Caco-2 (cell line): Measurements from ENCODE around the gene MGLL. TPM values are rescaled to one million over a fixed set of nuclear protein-coding genes. Genes with fewer than 3 reads are reported as not detected.

ENCODE experiments used
- BruUV-seq: library from RNA; stranded (reverse); fragments of 400-500 nt; replicated peaks from 2 replicates; lab custom pipeline; 2021; lab: Mats Ljungman, UMichigan
- CTCF ChIA-PET: fragments of 300-600 bp; sonication (Branson Sonifier 250); formaldehyde crosslinking; loops from one replicate; lab custom pipeline; 2022; ENCODE audit warnings: antibody characterized with exemption; lab: Charles Lee
- POLR2A ChIA-PET: fragments of 300-600 bp; sonication (Branson Sonifier 250); formaldehyde crosslinking; loops from one replicate; lab custom pipeline; 2022; ENCODE audit warnings: antibody characterized with exemption; lab: Charles Lee
- DNase-seq, 2 experiments: peaks; one replicate each; pipeline versions ENCODE4 v3.0.0 to v3.0.0-alpha.2; 2020 to 2022
- H3K27me3 ChIP-seq: replicated peaks from 2 replicates; pipeline ENCODE4 v1.6.0; 2011; ENCODE audit warnings: low read length; ENCODE audit not compliant: control insufficient read depth, insufficient read depth
- H3K36me3 ChIP-seq: 2 replicates; pipeline ENCODE4 v1.5.1; 2011; ENCODE audit warnings: low read length; ENCODE audit not compliant: control insufficient read depth, insufficient read depth
- H3K4me1 ChIP-seq: fragments of 250-450 bp; sonication (Bioruptor Pico); 2 replicates; pipeline ENCODE4 v1.5.1; 2020; ENCODE audit warnings: mild to moderate bottlenecking
- H3K4me3 ChIP-seq: 2 replicates; pipeline ENCODE4 v1.5.1; 2011; ENCODE audit warnings: low read depth, mild to moderate bottlenecking, control low read depth, low read length
- H3K9me3 ChIP-seq: fragments of 250-450 bp; sonication (Bioruptor Pico); 2 replicates; pipeline ENCODE4 v1.5.1; 2020; ENCODE audit warnings: mild to moderate bottlenecking, moderate library complexity
- H3K27ac Mint-ChIP-seq: one replicate; pipeline ENCODE4 v1.8.0; 2022; ENCODE audit warnings: mixed read lengths; ENCODE audit not compliant: unreplicated experiment
- H3K27me3 Mint-ChIP-seq: one replicate; pipeline ENCODE4 v1.8.0; 2022; ENCODE audit warnings: mixed read lengths; ENCODE audit not compliant: insufficient read depth, unreplicated experiment
- H3K36me3 Mint-ChIP-seq: one replicate; pipeline ENCODE4 v1.8.0; 2022; ENCODE audit warnings: mild to moderate bottlenecking, mixed read lengths; ENCODE audit not compliant: insufficient read depth, unreplicated experiment
- H3K4me1 Mint-ChIP-seq: one replicate; pipeline ENCODE4 v1.8.0; 2022; ENCODE audit warnings: low read depth, mixed read lengths; ENCODE audit not compliant: unreplicated experiment
- H3K4me3 Mint-ChIP-seq: one replicate; pipeline ENCODE4 v1.8.0; 2022; ENCODE audit warnings: mild to moderate bottlenecking, moderate library complexity, mixed read lengths; ENCODE audit not compliant: unreplicated experiment
- H3K9me3 Mint-ChIP-seq: one replicate; pipeline ENCODE4 v1.8.0; 2022; ENCODE audit warnings: mixed read lengths; ENCODE audit not compliant: unreplicated experiment
- CTCF ChIP-seq, 2 experiments: fragments of 200-600 bp in 1 of 2; IDR thresholded peaks; 1 replicate in 1 of 2; 2 replicates in 1 of 2; pipeline versions ENCODE4 v1.5.1 to v1.8.0; 2011 to 2022; ENCODE audit warnings: antibody characterized with exemption in 1 of 2, control low read depth in 1 of 2, inconsistent platforms in 1 of 2, low read depth in 1 of 2, low read length in 1 of 2, mild to moderate bottlenecking in 1 of 2, moderate library complexity in 1 of 2; ENCODE audit not compliant: insufficient read depth in 1 of 2, severe bottlenecking in 1 of 2, unreplicated experiment in 1 of 2
- intact Hi-C: fragments of 100-400 bp; cut with micrococcal nuclease; formaldehyde crosslinking; loops from one replicate; pipeline ENCODE4 v1.10.0; 2022; ENCODE audit not compliant: unreplicated experiment
- total RNA-seq: library from RNA; stranded (reverse); gene quantifications from 2 replicates; pipeline ENCODE4 v1.2.3, GENCODE V29; 2022

The MGLL gene
- total RNA-seq, 1 experiment from 2014 or later, result 7.8 TPM

- Mint-ChIP-seq H3K36me3 (peaks cover 21% of the 10 kb centered on the region), H3K27me3 (no peaks in the 10 kb centered on the region), H3K4me1 (peaks cover 8% of the 10 kb centered on the region), H3K27ac (no peak overlapping the region), H3K9me3 (no peaks in the 10 kb centered on the region), H3K4me3 (no peak overlapping the region)
- peaks cover 7% of the 10 kb centered on the region; the same call in 1 of the 2 replicates for H3K4me1 ChIP-seq
- no peaks in the 10 kb centered on the region for H3K27me3 ChIP-seq
- H3K4me3 ChIP-seq, result no peak overlapping the region
- H3K36me3 ChIP-seq, result no peaks in the 10 kb centered on the region
- CTCF ChIA-PET, result no interaction called here
- no peak for TF ChIP-seq CTCF (IDR thresholded peaks at IDR 0.05; ENCODE audit: insufficient read depth in 1 of 2, low read depth in 1 of 2, low read length in 1 of 2, severe bottlenecking in 1 of 2, unreplicated experiment in 1 of 2)
- intact Hi-C loops, result loop anchor here (10.0 kb wide), 1 partner anchor 82 kb away; the partner anchor contains the start of genes MCM2 and TPRA1
- no TSS peak for BruUV-seq
- POLR2A ChIA-PET, result interaction anchor here (0.5 kb wide), 1 partner anchor 22 kb away, joined by 3 read pairs; no protein-coding TSS in a partner anchor
- DNase-seq, result peak in 1 of 2 experiments; percentile 39
- no peaks in the 10 kb centered on the region for H3K9me3 ChIP-seq
Observed at GRCh38 chr3:127676456-127676855, 145.9 kb downstream of the MGLL start.

GRCh38 chr3:127675651-127676391, 146.5 kb downstream of the MGLL start:
- no peak overlapping the region for H3K4me3 ChIP-seq
- intact Hi-C loops, result loop anchor here (10.0 kb wide), 1 partner anchor 81 kb away; the partner anchor contains the start of genes MCM2 and TPRA1
- ChIA-PET CTCF (interaction anchor here (0.7 kb wide), 1 partner anchor 13 kb away, joined by 6 read pairs; no protein-coding TSS in a partner anchor), POLR2A (interaction anchor here (0.5 kb wide), 1 partner anchor 23 kb away, joined by 3 read pairs; no protein-coding TSS in a partner anchor)
- H3K9me3 Mint-ChIP-seq, result no peaks in the 10 kb centered on the region
- peak in 1 of 2 experiments; percentile 26 for DNase-seq
- H3K27ac Mint-ChIP-seq, result no peak overlapping the region
- H3K36me3 ChIP-seq, result no peaks in the 10 kb centered on the region
- BruUV-seq, result no TSS peak
- no peak for TF ChIP-seq CTCF (IDR thresholded peaks at IDR 0.05; ENCODE audit: insufficient read depth in 1 of 2, low read depth in 1 of 2, low read length in 1 of 2, severe bottlenecking in 1 of 2, unreplicated experiment in 1 of 2)
- H3K27me3 ChIP-seq, result no peaks in the 10 kb centered on the region
- peaks cover 8% of the 10 kb centered on the region for H3K4me1 Mint-ChIP-seq
- H3K27me3 Mint-ChIP-seq, result no peaks in the 10 kb centered on the region
- no peaks in the 10 kb centered on the region for H3K9me3 ChIP-seq
- peaks cover 7% of the 10 kb centered on the region; the same call in 1 of the 2 replicates for H3K4me1 ChIP-seq
- peaks cover 21% of the 10 kb centered on the region for H3K36me3 Mint-ChIP-seq
- H3K4me3 Mint-ChIP-seq, result no peak overlapping the region

- POLR2A ChIA-PET, result no interaction called here
- no peak overlapping the region for H3K4me3 ChIP-seq
- no peaks in the 10 kb centered on the region for H3K9me3 ChIP-seq
- Mint-ChIP-seq H3K9me3 (no peaks in the 10 kb centered on the region), H3K27ac (no peak overlapping the region), H3K4me3 (peak overlapping the region; percentile 77), H3K4me1 (peaks cover 8% of the 10 kb centered on the region), H3K27me3 (no peaks in the 10 kb centered on the region), H3K36me3 (peaks cover 21% of the 10 kb centered on the region)
- no peaks in the 10 kb centered on the region for H3K36me3 ChIP-seq
- peaks cover 7% of the 10 kb centered on the region; the same call in 1 of the 2 replicates for H3K4me1 ChIP-seq
- intact Hi-C loops, result loop anchor here (10.0 kb wide), 1 partner anchor 80 kb away; the partner anchor contains the start of genes MCM2 and TPRA1
- CTCF ChIA-PET, result interaction anchor here (0.7 kb wide), 1 partner anchor 14 kb away, joined by 6 read pairs; no protein-coding TSS in a partner anchor
- no peaks in the 10 kb centered on the region for H3K27me3 ChIP-seq
- no peak for TF ChIP-seq CTCF (IDR thresholded peaks at IDR 0.05; ENCODE audit: insufficient read depth in 1 of 2, low read depth in 1 of 2, low read length in 1 of 2, severe bottlenecking in 1 of 2, unreplicated experiment in 1 of 2)
- BruUV-seq, result no TSS peak
- peak in 1 of 2 experiments; percentile 13 for DNase-seq
Observed at GRCh38 chr3:127674790-127675189, 147.5 kb downstream of the MGLL start.
